Measurements from ENCODE around the gene PCDHGA2. TPM values are rescaled to one million over a fixed set of nuclear protein-coding genes. Genes with fewer than 3 reads are reported as not detected.
"Not testable (repeated sequence)": the region's sequence is repeated elsewhere in the genome, so short reads cannot be mapped to it uniquely, and the experiment has no call there.

PCDHGA2 gene
- total RNA-seq, 1 donor from 2014 or later, result 2.7 TPM

GRCh38 chr5:141371572-141372475 is 33.3 kb downstream of the PCDHGA2 start:
- Histone ChIP-seq H3K4me3 (no peak overlapping the region), H3K27me3 (ENCODE audit: low read depth) (peaks cover 27% of the 10 kb centered on the region), H3K9me3 (peaks cover 70% of the 10 kb centered on the region)

GRCh38 chr5:141373673-141374317 is 35.2 kb downstream of the PCDHGA2 start, which contains the start of gene PCDHGA6:
PCDHGA6 (plus strand) TSS chr5:141373891; CDS start chr5:141374084, 193 bp downstream.
- Histone ChIP-seq H3K27me3 (ENCODE audit: low read depth) (peaks cover 22% of the 10 kb centered on the region), H3K27ac (no peak within 1 kb of the TSS), H3K4me1 (no peaks in the 10 kb centered on the region), H3K9me3 (peaks cover 80% of the 10 kb centered on the region), H3K36me3 (no peaks in the 10 kb centered on the region), H3K4me3 (peak within 1 kb of the TSS; percentile 23)
- intact Hi-C loops (cut with DNase I), result no loop called here
- no peak for ATAC-seq
- DNase-seq, result no peak
- peak; percentile 35 for TF ChIP-seq CTCF (IDR thresholded peaks at IDR 0.05)

More at GRCh38 chr5:141371572-141372475, 33.3 kb downstream of the PCDHGA2 start:
- no peaks in the 10 kb centered on the region for H3K4me1 ChIP-seq
- TF ChIP-seq CTCF (IDR thresholded peaks at IDR 0.05), result no peak
- intact Hi-C loops (cut with DNase I), result no loop called here
- H3K27ac ChIP-seq, result no peak overlapping the region
- DNase-seq (no peak), ATAC-seq (no peak)
- H3K36me3 ChIP-seq, result no peaks in the 10 kb centered on the region

- Histone ChIP-seq H3K4me3 (no peak overlapping the region), H3K27me3 (ENCODE audit: low read depth) (peaks cover 22% of the 10 kb centered on the region), H3K36me3 (no peaks in the 10 kb centered on the region), H3K27ac (no peak overlapping the region), H3K4me1 (no peaks in the 10 kb centered on the region), H3K9me3 (peaks cover 74% of the 10 kb centered on the region)
- DNase-seq, result no peak
- ATAC-seq, result no peak
- intact Hi-C loops (cut with DNase I), result no loop called here
- TF ChIP-seq CTCF (IDR thresholded peaks at IDR 0.05), result no peak
Observed at GRCh38 chr5:141374627-141375026, 36.1 kb downstream of the PCDHGA2 start.

- H3K27ac ChIP-seq; ATAC-seq; DNase-seq; H3K36me3 ChIP-seq; intact Hi-C loops (cut with DNase I); H3K4me1 ChIP-seq; H3K4me3 ChIP-seq: not testable (repeated sequence)
- peaks cover 73% of the 10 kb centered on the region for H3K9me3 ChIP-seq
- H3K27me3 ChIP-seq (ENCODE audit: low read depth), result peaks cover 16% of the 10 kb centered on the region
Observed at GRCh38 chr5:141375444-141376155, 37.0 kb downstream of the PCDHGA2 start.

GRCh38 chr5:141382469-141383294 is 44.1 kb downstream of the PCDHGA2 start, which contains the start of gene PCDHGA7:
PCDHGA7 (plus strand) TSS chr5:141382742; CDS start chr5:141382900, 158 bp downstream.
- Histone ChIP-seq H3K4me1 (no peaks in the 10 kb centered on the region), H3K27me3 (ENCODE audit: low read depth) (peaks cover 7% of the 10 kb centered on the region), H3K27ac (no peak within 1 kb of the TSS), H3K36me3 (no peaks in the 10 kb centered on the region), H3K4me3 (peak within 1 kb of the TSS; percentile 18), H3K9me3 (peaks cover 83% of the 10 kb centered on the region)
- intact Hi-C loops (cut with DNase I), result no loop called here
- DNase-seq (no peak), ATAC-seq (no peak)
- no peak for TF ChIP-seq CTCF (IDR thresholded peaks at IDR 0.05)
